ENCODE measurements around the gene CDC42EP5.
A peak's percentile ranks its signal among the peaks of the same experiment; 100 is the strongest.
"Not testable (repeated sequence)": the region's sequence is repeated elsewhere in the genome, so short reads cannot be mapped to it uniquely, and the experiment has no call there.

The CDC42EP5 gene

GRCh38 chr19:54448040-54448773 is 24.9 kb downstream of the CDC42EP5 start:
- no peak for DNase-seq (ENCODE audit: low read depth)

GRCh38 chr19:54446349-54446748 is 26.7 kb downstream of the CDC42EP5 start:
- DNase-seq (ENCODE audit: low read depth) = not testable (repeated sequence)

- DNase-seq (ENCODE audit: low read depth) = no peak
These were observed 28.4 kb downstream of the CDC42EP5 start for GRCh38 chr19:54444737-54445136.

GRCh38 chr19:54440641-54441040 is 32.5 kb downstream of the CDC42EP5 start:
- DNase-seq (ENCODE audit: low read depth) = no peak

GRCh38 chr19:54439174-54439851 is 33.8 kb downstream of the CDC42EP5 start:
- peak; percentile 17 for DNase-seq (ENCODE audit: low read depth)

GRCh38 chr19:54436628-54437252 is 36.4 kb downstream of the CDC42EP5 start:
- DNase-seq (ENCODE audit: low read depth) = no peak

- no peak for DNase-seq (ENCODE audit: low read depth)
These were observed 37.0 kb downstream of the CDC42EP5 start for GRCh38 chr19:54436031-54436523.

GRCh38 chr19:54435551-54436016 is 37.5 kb downstream of the CDC42EP5 start:
- DNase-seq (ENCODE audit: low read depth) = no peak

- DNase-seq (ENCODE audit: low read depth) = no peak
These were observed 38.3 kb downstream of the CDC42EP5 start for GRCh38 chr19:54434873-54435214.

GRCh38 chr19:54434112-54434872 is 38.8 kb downstream of the CDC42EP5 start:
- no peak for DNase-seq (ENCODE audit: low read depth)

- no peak for DNase-seq (ENCODE audit: low read depth)
These were observed 39.4 kb downstream of the CDC42EP5 start for GRCh38 chr19:54433697-54434096.

GRCh38 chr19:54432144-54432738 is 40.9 kb downstream of the CDC42EP5 start:
- no peak for DNase-seq (ENCODE audit: low read depth)

- peak; percentile 9 for DNase-seq (ENCODE audit: low read depth)
These were observed 41.7 kb downstream of the CDC42EP5 start for GRCh38 chr19:54431255-54431838.

- no peak for DNase-seq (ENCODE audit: low read depth)
These were observed 42.5 kb downstream of the CDC42EP5 start for GRCh38 chr19:54430306-54431254.

- no peak for DNase-seq (ENCODE audit: low read depth)
These were observed 43.4 kb downstream of the CDC42EP5 start for GRCh38 chr19:54429545-54430227.

GRCh38 chr19:54429176-54429495 is 44.0 kb downstream of the CDC42EP5 start:
- DNase-seq (ENCODE audit: low read depth) = no peak

GRCh38 chr19:54428323-54429175 is 44.5 kb downstream of the CDC42EP5 start:
- no peak for DNase-seq (ENCODE audit: low read depth)

GRCh38 chr19:54427586-54427985 is 45.5 kb downstream of the CDC42EP5 start:
- no peak for DNase-seq (ENCODE audit: low read depth)
